ENCODE results near the gene DIPK1A. TPM values are rescaled to one million over a fixed set of nuclear protein-coding genes. Genes with fewer than 3 reads are reported as not detected.
A peak's percentile ranks its signal among the peaks of the same experiment; 100 is the strongest.

Gene DIPK1A
- total RNA-seq, 4 donors from 2014 or later: 3.8 to 7.6 (median 6.7) TPM

GRCh38 chr1:92961896-92962752 is 862 bp upstream of the DIPK1A start:
- TF ChIP-seq POLR2A (IDR thresholded peaks at IDR 0.05) (no peak), CTCF (IDR thresholded peaks at IDR 0.05) (no peak)
- 1 to 2% methylated on average over 23 to 32 of the region's 32 CpGs for WGBS, 2 donors
- intact Hi-C loops (cut with DNase I; ENCODE audit: low total_unique reads): loop anchor here (10.0 kb wide), 1 partner anchor 97 kb away; no protein-coding TSS in a partner anchor
- H3K4me3 ChIP-seq (ENCODE audit: low read depth, poor library complexity, severe bottlenecking): peak overlapping the region; percentile 69
- peak; percentile 35 to 92 for DNase-seq (ENCODE audit: low spot score in 2 of 2)

DNA sequence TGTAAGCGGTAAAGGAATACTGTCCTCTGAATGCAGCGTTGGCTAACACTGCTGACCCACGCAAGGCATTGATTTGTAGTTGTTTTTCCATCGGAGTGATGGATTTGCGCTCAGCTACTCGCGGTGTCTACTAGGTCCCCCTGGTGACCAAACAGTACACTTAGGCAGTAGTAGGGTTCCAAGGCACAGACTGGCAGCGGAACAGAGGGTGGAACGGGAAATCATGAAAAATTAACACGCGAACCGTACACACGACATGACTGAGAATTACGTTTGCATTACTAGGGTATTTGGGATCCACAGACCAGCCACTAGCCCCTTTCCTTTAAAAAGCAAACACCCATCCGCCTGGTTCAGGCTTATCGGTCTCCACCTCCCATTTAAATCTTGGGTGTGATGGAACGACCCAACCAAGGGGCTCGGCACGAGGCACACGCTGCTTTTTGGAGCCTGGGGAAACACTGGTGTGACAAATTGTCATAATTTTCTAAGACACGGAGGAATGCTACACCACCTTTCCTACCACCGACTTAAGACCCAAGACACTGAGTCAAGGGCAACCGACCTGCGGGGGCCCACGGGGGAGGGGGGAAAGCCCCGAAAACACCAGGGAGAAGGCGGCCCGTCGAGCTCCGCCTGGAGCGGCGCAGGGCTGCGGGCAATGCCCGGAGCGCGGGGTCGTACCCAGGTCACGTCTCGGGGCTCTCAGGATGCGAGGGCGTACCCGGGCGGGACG is 699 bp downstream of the DIPK1A start:
- DNase-seq (ENCODE audit: low spot score in 2 of 2): peak; percentile 63 to 90
- peak in 1 of 3 donors; percentile 42 for TF ChIP-seq CTCF (IDR thresholded peaks at IDR 0.05)
- TF ChIP-seq POLR2A (IDR thresholded peaks at IDR 0.05): no peak
- WGBS, 2 donors: 1% methylated on average over 31 to 43 of the region's 44 CpGs
- intact Hi-C loops (cut with DNase I; ENCODE audit: low total_unique reads): loop anchor here (10.0 kb wide), 1 partner anchor 96 kb away; no protein-coding TSS in a partner anchor
- peak overlapping the region; percentile 80 for H3K4me3 ChIP-seq (ENCODE audit: low read depth, poor library complexity, severe bottlenecking)

GRCh38 chr1:92958203-92958970 is 2.9 kb downstream of the DIPK1A start:
- WGBS, 2 donors: 89 to 92% methylated on average over 1 of the region's 1 CpG
- intact Hi-C loops (cut with DNase I; ENCODE audit: low total_unique reads): no loop called here
- TF ChIP-seq CTCF (IDR thresholded peaks at IDR 0.05) (no peak), POLR2A (IDR thresholded peaks at IDR 0.05) (no peak)
- DNase-seq (ENCODE audit: low spot score in 2 of 2): no peak
- H3K4me3 ChIP-seq (ENCODE audit: low read depth, poor library complexity, severe bottlenecking): no peak overlapping the region

DNA sequence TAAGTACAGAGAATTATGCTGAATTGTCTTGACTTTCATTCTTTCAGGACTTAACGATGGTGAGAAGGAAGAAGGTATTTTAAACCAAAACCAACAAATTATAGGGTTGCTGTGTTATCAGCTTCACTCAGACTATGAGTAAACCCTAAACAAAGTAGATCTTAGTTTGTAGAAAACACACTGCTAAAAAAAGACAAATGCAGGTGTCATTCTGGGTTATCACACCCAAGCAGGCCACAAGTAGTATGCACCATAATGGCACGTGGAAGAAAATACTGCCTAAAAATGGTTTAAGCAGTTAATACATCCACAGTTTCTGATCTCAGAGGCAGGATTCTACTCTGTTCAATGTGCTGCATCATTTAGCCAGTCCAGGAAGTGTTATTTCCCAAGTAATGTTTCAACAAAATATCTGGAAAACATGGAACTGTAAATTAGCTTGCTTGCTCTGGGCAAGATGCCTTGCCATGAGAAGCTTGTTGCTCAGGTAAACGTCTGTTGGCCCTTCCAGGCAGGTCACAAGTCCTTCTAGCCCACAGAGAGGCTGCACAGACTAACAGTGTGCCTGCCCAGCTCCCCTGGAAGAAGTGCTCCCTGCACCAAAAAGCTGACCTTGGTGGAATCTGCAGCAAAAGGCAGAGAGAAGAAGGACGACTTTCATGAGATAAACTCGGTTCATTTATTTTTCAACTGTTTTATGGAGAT is 4.1 kb downstream of the DIPK1A start:
- intact Hi-C loops (cut with DNase I; ENCODE audit: low total_unique reads): no loop called here
- no peak for TF ChIP-seq CTCF (IDR thresholded peaks at IDR 0.05)
- TF ChIP-seq POLR2A (IDR thresholded peaks at IDR 0.05): no peak
- 71 to 75% methylated on average over 5 of the region's 5 CpGs for WGBS, 2 donors
- no peak for DNase-seq (ENCODE audit: low spot score in 2 of 2)
- no peak overlapping the region for H3K4me3 ChIP-seq (ENCODE audit: low read depth, poor library complexity, severe bottlenecking)
